Measurements from ENCODE around the gene CFAP161.

Gene CFAP161, protein sequence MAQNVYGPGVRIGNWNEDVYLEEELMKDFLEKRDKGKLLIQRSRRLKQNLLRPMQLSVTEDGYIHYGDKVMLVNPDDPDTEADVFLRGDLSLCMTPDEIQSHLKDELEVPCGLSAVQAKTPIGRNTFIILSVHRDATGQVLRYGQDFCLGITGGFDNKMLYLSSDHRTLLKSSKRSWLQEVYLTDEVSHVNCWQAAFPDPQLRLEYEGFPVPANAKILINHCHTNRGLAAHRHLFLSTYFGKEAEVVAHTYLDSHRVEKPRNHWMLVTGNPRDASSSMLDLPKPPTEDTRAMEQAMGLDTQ

DNA sequence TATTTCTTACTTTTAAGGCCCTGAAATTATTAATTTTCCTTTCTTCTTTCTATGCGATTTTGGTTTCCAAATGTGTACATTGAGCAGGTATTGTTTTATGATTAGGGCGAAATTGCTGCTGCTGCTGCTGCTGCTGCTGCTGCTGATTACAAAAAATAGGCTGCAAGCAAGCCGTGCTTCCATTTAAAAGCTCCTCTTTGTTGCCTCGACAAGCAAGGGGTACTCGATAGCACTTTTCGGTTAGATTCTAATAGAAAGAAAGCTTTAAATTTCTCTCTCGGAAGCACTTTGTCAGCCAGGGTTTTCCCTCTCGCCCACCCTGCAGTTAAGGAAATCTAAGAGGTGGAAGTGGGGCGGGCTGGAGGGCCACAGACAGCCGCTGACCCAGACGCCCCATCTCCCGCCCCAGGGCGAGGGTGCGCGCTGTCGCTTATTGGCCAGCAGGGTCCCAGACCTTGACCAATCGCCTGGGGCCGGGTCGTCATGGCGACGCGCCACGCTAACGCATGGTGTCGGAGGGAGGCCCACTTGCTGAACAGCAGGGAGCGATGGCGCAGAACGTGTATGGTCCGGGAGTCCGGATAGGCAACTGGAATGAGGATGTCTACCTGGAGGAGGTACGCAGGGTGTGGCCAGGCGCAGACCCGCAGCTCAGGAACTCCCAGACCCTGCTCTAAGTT is at the start of gene CFAP161:
CFAP161 (plus strand) TSS at position 489 of the 680 bp plus-strand sequence; CDS start at position 549, 60 bp downstream.
- peak; percentile 74 for DNase-seq

DNA sequence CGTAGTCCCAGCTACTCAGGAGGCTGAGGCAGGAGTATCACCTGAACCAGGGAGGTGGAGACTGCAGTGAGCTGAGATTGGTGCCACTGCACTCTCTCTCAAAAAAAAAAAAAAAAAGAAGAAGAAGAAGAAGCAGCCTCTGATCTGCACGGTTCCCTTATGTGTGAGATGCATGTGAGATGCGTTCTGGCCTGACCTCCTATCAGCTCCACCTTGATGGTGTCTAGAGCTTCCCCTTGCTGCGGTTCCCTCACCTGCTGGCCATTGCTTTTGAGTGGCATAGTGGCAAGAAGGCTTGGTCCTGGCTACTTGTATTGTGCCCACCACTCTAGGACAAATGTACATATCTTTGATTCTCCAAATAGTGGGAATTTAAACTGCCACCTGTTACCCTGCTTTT is 49.4 kb upstream of the CFAP161 start:
- no peak for DNase-seq

DNA sequence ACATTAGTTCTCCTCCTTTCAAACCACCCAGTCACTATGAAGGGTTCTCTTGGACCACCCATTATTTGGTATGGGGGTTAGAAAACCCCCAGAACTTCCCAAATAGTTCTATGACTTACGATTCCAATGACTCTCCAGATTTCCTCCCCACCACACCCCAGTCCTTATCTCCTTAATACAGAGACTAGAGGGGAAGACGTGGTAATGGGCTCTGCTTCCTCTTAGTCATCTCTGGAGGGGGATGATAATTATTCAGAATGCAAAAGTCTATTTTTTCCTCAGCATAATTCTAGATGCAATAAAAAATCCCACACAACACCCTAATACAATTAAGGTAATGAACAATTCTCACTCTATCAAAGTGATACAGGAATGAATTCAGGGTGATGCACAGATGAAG is 48.9 kb upstream of the CFAP161 start:
- no peak for DNase-seq

DNA sequence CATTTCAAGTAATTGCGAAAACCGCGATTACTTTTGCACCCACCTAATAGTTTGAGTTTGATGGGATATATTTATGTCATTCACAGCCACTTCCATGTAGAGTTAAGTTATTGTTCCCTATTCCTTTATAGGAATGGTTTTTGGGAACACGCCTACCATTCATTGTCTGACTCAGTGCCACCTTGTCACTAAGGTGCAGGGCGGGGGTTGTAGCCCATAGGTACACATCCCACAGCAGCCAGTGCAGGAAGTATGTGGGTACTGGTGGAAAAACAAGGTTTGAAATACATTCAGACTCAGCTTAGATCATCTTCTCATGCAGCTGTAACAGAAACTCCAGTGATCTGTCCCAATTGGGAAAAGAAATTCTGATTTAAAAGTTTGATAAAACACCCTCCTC is 48.2 kb upstream of the CFAP161 start:
- no peak for DNase-seq

DNA sequence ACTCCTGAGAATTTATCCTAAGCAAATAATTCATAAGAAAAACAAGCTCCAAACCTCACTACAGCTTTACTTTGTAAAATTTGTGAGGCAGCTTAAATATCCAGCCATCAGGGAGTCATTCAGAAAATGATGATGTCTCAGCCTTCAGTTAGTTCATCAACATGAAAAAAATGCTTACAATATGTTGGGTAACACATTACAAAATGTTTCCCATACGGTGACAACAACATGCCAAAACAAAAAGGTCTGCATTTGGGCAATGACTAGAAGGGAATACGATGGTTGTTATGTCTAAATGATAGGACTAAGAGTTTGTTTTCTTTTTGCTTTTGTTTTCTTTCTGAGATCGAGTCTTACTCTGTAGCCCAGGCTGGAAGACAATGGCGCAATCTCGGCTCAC is 47.0 kb upstream of the CFAP161 start:
- DNase-seq: no peak

DNA sequence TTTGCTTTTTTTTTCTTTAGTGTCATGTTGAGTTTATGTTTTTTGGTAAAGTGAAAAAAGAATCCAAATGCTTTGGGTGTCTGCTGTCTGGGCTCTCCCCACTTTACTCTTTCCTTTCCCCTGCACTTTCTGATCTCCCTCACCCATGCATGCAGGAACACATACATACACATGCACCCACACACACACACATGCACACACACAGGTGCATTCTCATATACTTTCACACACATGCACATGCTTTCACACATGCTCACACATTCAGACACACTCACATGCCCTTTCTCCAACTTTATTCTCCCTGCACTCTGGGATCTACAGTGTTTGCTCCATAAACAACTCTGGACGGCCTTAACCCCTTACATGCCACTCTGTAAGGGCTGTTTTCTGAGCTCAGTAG is 46.4 kb upstream of the CFAP161 start:
- DNase-seq: no peak

DNA sequence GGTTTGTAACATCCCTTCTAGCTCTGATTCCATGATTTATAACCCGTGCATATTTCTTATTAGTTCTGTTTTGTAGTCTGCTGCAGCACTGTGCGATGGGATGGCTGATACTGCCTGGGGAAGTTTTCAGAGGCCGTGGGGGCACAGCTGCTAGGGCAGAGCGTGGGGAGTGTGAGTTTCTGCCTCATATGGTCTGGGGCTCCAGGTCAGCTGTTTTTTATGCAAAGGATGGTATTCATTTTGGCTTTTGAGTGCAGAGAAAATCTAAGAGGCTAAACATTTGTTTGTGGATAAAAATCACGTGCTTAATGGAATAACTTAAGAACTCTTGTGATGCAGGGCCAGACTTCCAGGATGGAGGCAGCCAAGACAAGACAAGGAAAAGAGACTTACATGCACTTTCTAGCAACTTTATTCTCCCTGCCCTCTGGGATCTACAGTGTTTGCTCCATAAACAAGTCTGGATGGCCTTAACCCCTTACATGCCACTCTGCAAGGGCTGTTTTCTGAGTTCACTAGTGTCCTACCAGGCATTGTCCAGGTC is 45.5 kb upstream of the CFAP161 start:
- no peak for DNase-seq

DNA sequence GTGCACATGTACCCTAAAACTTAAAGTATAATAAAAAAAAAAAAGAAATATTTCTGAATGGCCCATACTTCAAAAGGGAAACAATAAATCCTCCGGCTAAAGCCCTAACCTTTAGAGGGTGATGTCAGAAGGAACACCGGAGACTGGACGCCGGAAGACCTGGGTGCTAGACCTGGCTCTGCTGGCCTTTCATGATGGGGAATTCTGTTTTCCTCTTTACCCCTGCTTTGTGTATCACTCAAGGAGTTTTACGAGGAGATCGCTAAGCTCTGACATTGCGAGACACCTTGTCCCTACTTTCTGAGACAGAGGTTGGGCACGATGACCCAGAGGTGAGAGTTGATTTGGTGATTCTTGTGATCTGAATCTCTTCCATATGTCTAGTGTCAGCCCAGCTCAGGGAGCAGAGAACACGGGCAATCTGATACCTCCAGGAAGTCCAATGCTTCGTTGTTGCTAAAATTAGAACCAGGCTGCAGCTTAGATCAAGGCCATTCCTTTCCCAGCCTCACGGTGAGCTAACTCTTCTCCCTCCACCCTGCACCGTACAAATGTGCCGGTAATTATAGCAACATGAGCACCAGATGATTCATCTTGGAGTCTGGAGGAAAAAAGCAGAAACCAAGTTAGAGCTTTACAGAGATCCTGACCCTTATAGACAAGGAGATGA is 42.0 kb upstream of the CFAP161 start:
- DNase-seq: peak; percentile 39

DNA sequence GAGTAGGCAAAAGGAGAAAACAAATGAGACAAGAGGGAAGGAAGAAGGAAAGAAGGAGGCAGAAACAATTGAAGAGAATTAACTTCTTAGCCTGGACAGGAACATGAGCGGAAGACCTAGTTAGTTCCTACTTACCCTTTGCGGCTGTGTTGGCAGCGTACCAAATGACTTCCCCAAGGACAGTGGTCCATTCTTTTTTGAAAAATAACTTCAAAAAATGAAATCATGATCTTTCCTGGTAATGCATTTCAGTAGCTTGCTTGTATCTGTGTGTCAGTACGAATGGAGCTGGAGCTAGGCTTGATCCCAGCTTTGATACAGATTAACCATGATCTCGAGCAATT is 41.5 kb upstream of the CFAP161 start:
- DNase-seq: no peak

DNA sequence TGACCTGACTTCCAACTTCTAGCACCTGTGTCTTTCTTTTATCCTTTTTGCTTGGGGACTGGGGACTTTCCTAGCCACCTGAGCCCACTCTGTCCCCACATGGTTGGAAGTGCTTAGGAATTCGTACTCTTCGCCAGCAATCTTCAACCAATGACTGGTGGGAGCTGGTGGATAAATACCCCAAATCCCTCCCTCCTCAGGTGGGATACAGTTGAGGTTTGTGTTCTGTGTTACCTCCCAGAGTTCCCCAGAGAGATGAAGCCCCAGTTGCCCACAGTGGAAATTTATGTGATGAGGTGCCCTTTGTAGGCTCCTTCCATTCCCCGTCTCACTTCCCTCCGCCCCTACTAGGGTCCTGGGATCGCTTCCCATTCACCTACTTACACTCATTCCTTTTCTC is 40.1 kb upstream of the CFAP161 start:
- no peak for DNase-seq

DNA sequence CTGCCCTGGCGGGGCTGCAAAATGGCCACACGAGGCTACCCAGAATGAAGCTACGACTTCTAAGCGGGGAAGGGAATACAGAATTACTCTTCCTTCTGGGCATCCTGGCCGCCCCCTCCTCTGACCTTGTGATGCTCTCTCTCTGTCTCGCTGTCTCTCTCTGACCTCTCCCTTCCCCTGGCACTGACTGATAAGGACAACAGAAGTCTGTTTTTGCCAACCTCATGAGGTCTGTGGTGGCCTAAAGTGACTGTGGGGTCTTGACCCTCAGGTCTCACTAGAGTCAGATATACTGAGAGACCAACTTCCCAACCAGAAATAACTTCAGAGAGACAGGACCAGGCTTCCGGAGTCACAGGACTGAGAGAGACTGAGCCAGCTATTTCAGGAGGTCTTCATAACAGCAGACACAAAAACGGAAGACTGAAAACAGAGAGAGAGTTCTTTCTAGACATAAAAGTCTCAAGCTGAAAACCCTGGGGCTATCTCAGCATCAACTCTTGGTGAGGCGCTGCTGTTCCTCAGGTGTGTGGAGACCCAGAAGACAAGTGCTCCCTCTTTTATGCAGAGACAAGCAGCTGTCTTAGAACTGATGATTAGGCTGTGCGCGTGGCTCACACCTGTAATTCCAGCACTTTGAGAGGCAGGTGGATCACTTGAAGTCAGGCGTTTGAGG is 38.2 kb upstream of the CFAP161 start:
- DNase-seq: no peak

DNA sequence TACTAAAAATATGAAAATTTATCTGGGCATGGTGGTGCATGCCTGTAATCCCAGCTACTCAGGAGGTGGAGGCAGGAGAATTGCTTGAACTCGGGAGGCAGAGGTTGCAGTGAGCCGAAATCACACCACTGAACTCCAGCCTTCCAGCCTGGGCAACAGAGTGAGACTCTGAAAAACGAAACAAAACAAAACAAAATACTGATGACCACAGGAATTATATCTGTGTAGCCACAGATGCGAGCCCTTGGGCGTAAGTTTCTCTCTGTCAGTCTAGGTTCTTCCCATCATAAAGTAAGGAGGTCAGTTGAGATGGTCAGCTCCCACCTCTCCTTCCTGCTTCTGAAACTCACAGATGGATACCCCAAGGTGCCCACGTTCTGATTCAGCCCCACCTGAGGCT is 37.7 kb upstream of the CFAP161 start:
- no peak for DNase-seq

DNA sequence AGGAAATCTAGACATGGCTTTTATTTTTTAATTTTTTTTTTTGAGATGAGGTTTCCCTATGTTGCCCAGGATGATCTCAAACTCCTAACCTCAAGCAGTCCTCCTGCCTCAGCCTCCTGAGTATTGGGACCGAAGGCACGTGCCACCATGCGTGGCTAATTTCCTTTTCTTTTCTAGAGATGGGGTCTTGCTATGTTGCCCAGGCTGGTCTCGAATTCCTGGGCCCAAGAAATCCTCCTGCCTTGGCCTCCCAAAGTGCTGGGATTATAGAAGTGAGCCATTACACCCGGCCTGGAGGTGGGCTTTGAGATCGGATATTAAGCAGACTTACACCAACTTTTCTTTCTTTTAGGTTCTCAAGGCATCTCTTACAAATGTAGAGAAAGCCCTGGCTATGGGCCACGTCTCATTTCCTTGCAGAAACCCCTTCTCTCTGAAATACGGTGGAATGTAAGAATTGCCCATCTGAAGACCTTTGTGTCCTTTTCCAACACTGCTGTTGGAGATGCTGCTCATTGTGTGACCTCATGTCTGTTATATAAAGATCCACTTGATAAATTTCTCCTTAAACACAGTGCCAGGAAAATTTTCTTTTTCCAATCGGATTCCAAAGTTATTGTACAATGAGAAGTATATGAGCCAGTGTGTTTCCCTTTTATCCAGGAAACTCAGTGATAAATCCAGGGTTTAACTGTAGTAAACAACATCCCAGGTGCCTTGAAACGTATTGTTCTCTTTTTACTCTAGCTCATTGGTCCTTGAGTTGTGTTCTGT is 36.8 kb upstream of the CFAP161 start:
- no peak for DNase-seq

DNA sequence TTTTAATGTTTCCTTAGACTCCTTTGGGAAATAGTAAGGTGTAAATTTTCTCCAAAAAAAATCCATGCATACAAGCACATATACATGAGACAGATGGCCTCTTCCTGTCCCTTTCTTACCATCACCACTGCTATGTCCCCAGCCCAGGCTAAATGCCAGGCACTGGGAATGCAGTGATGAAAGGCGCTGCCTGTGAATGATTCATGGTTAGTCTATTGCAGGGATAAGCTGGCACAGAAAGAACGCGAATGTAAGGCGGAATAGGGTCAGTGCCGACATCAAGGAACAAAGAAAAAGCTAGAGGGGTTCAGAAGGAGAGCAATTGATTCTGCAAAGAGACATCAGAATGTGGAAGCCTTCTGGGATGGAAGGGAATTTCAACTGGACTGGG is 36.2 kb upstream of the CFAP161 start:
- DNase-seq: no peak

DNA sequence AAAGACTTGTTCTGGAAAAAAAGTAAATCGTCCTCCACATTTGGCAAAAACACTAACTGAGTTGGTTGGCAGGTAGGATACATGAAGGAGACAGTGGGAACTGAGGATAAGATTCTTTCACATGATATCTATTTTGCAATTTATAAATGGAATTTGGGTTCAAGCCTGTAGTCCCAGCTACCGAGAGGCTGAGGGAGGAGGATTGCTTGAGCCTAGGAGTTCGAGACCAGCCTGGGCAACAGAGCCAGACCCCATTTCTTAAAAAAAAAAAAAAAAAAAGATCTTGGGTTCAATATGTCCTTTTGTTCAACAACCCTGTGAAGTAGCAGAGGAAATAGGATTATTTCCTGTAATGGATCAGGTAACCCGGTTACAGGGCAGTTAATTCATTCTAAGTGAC is 35.7 kb upstream of the CFAP161 start:
- no peak for DNase-seq

DNA sequence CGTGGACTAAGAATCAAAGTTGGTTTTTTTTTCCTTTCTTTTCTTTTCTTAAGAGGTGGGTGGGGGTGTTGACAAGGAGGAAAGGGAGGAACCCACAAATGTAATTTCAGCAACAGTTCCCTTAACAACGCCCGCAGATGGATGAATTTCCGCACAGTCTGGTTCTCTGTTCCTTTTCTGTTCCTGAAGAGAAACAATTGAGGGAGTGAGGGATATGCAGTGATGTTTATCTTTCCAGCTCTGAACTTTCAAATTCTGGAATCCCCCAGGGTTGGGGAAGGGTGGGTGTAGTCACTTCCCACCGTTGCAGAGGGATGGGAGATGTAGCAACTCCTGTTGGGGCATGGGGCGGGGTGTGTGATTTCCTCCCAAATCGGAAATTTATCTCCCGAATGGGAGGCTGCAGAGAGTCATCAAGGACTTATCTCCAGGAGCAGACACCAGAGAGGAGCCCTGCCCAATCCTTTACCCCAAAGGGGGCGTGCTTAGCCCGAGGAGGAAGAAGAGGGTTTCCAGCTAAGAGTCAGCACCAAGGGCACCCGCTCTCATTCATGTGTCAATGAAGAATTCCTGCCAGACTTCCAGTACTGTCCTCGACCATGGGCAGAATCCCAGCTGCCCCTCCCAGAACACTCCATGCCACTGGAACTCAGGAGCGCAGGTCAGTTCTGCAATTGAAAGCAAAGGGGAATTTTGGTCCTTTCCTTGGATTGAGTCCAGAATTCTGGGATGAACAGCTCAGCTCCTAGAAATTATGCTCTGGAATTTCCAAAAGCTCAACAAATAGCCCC is 35.0 kb upstream of the CFAP161 start:
- DNase-seq: no peak

DNA sequence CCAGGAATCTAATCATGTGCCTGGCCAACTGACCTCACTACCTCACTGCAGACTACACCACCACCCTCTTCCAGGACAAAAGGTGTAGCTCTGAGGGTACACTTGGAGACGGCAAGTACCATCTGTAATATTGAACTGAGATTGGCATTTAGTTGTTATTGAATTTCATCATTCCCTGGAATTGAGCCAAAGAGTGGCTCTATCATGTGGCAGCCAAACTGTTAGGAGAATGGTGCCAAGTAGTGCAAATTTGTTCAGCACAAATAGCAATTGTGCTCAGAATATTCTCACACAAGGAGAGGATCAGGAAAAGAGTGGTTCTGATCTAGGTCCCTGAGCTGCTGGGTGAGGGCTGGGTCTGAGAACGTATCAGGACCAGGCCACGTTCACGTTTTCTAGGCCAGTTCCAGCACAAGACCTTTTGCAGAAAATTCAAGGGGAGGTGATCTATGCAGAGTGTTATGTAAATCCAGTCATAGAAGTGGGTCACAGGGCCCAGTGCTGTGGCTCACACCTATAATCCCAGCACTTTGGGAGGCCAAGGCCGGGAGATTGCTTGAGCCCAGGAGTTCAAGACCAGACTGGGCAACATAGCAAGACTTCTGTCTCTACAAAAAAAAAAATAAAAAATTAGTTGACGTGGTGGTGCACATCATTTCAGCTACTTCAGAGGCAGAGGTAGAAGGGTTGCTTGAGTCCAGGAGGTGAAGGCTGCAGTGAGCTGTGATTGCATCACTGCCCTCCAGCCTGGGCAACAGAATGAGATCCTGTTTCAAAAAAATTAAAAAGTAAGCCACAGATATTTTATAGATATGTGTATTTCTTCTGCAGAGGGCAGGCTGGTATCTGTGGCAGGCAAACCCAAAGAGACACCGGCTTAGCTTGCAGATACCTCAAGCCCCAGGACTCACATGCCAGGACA is 31.9 kb upstream of the CFAP161 start:
- DNase-seq: no peak

DNA sequence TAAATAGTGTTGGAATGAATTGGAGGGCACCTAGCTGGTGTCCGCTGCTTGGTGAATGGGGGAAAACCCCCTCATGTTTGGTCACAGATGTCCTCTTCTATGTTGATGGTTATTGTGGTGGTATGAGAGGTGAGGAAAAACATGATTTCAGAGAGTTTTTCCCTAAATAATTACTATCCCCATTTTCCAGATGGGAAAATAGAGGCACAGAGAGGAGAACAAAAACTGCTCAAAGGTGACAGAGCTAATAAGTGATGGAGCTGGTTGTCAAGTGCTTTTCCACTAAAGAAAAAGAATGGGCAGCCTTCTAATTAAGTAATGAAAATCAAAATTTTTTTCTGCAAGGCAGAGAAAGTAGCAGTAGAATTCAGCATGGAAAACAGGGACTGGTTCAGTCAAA is 30.2 kb upstream of the CFAP161 start:
- DNase-seq: no peak

DNA sequence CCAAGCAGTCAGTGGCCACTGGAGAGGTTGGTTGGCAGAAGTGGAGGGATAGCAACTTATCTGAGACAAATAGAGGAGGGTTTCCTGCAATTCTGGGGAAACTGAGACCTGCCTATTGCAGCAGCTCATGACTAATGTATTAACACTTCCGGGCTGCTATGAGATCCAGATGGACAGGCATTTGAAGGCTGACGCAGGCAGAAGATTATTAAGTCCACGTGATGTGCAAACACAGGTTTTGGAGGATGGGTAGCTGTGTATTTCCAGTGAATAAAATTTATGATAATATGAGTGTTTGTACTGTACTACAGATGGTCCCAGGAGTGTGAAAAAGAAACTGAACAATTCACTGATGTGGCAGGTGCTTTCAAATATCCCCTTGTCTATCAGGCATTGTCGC is 28.5 kb upstream of the CFAP161 start:
- DNase-seq: no peak

DNA sequence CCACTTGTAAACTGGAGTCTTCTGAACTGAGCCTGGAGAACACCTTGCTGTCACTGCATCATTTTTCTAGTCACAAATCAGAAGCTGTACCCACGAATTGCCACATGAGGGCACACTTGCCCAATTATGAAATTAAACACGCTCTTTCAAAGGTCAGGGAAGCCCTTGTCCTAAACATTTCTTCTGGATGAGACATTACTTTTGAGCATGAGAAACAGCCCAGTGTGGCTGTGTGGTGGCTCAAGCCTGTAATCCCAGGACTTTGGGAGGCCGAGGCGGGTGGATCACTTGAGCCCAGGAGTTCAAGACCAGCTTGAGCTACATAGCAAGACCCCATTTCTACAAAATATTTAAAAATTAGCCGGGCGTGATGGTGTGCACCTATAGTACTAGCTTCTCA is 27.5 kb upstream of the CFAP161 start:
- no peak for DNase-seq

DNA sequence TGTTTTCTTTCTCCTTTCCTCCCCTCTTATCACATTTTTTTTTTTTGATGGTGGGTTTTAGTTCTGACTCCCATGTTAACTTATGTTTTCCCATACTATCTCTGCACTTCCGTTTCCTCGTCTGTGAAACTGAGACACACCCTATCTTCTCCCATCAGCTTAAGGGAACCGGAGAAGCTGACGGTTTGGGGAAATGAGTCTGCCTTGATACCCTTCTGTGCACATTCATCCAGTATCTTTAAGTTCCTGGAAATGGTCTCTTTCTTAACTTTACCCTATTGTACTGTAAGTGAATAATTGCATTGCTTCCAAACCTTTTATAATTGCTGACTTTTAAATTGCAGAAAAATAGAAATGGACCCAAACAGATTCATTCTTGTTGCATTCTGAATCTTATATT is 26.2 kb upstream of the CFAP161 start:
- no peak for DNase-seq
